H4 (cell line): ENCODE measurements around the gene DNER. TPM values are rescaled to one million over a fixed set of nuclear protein-coding genes. Genes with fewer than 3 reads are reported as not detected.
"Not testable (repeated sequence)": the region's sequence is repeated elsewhere in the genome, so short reads cannot be mapped to it uniquely, and the experiment has no call there.

Source experiments
- DNase-seq: peaks from one replicate; pipeline ENCODE4 v3.0.0-alpha.2; 2015; ENCODE audit warnings: low spot score
- total RNA-seq: library from RNA; depleted of rRNA; stranded (reverse); fragments of >200 nt; shearing (Covaris generic); gene quantifications from 2 replicates; pipeline ENCODE4 v1.2.3, GENCODE V29; 2014; rRNA removed

DNER gene
- total RNA-seq, 1 experiment from 2014 or later: 8.7 TPM

GRCh38 chr2:229344151-229344551 is 370.2 kb downstream of the DNER start:
- peak; percentile 71 for DNase-seq

GRCh38 chr2:229343661-229344060 is 370.7 kb downstream of the DNER start:
- no peak for DNase-seq

- DNase-seq: peak; percentile 17
Observed at GRCh38 chr2:229342376-229342775, 372.0 kb downstream of the DNER start.

GRCh38 chr2:229340086-229340760 is 374.1 kb downstream of the DNER start:
- peak; percentile 40 for DNase-seq

- DNase-seq: no peak
Observed at GRCh38 chr2:229339618-229340017, 374.7 kb downstream of the DNER start.

GRCh38 chr2:229339171-229339570 is 375.2 kb downstream of the DNER start:
- DNase-seq: not testable (repeated sequence)

- DNase-seq: no peak
Observed at GRCh38 chr2:229335877-229336346, 378.4 kb downstream of the DNER start.

- DNase-seq: no peak
Observed at GRCh38 chr2:229335330-229335729, 379.0 kb downstream of the DNER start.

- DNase-seq: no peak
Observed at GRCh38 chr2:229330952-229331351, 383.4 kb downstream of the DNER start.

- no peak for DNase-seq
Observed at GRCh38 chr2:229319558-229319957, 394.8 kb downstream of the DNER start.

- DNase-seq: no peak
Observed at GRCh38 chr2:229314117-229314516, 400.2 kb downstream of the DNER start.

GRCh38 chr2:229313591-229313990 is 400.8 kb downstream of the DNER start:
- no peak for DNase-seq

Other genes with a start within 250 kb of the DNER start
- gene TRIP12, start 207.5 kb upstream of the DNER start, total RNA-seq: 61.8 and 69.2 TPM in 2 replicates
- gene FBXO36, start 207.9 kb upstream of the DNER start, total RNA-seq: 4.8 and 5.3 TPM in 2 replicates